DMS 273 treated with DMSO at 0.1 percent for 48 hours (cell line): Measurements from ENCODE around the gene GARNL3.

ENCODE experiments used
- DNase-seq: peaks from one replicate; lab custom pipeline; 2025; lab: John Stamatoyannopoulos, UW

GARNL3 gene

DNA sequence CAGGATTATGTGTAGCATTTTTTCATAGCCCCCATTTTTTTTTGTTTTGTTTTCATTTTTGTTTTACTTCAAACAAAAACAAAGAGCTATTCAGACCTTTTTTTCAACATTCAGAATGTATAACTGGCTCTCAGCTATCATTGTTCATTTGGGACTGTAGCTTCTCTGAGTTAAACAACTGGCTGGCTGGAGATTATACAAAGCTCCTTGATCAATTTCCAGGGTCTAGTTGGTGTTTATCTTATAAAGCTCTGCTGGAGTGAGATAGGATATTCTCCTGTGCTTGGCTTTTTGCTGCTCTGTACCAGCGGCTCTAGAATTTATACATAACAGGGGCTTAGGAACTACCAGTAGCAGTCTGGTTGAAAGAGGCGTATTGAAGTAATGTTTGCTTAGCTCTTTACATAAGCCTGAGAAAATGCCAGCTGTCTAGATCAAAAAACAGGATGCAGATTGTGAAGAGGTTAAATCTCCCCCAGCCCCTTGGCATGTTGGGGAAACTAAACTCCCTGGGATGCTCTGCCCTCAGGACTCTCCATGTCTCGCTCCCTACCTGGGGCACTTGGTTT lies 15.2 kb downstream of the GARNL3 start:
- no peak for DNase-seq

DNA sequence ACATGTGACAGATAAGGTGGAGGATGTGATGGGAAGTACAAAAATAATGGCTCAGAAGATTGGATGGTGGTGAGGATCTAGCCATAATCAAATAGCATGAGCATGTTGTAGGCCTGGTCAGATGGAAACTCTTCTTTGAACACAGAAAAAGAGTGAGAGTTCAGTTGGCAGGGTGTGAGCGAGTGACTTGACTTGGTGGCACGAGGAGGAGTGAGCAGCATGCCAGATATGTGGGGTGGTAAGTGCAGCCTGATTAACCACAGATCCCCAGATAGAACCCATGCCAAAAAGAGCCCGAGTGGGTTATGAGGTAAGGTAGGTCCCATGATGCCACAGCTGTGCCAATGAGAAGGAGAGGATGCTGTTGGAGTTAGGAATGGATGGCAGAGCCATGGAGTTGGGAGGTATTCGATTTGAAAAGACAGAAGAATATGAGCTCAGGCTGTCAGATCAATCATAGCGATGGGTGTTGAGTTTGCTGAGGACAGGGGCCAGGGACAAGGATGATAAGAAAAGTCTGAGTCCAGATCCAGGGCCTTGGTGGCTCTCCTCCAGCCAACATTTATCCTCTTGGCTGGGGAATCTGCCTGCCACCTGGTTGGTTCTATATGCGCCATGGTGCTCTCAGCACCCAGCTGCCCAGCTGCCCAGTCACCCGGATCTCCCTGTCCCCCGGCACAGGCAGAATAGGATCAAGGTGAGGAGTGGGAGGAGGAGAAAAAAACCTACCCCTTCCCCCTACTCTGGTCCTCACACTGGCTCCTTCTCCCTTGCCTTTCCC lies 16.5 kb downstream of the GARNL3 start:
- no peak for DNase-seq

DNA sequence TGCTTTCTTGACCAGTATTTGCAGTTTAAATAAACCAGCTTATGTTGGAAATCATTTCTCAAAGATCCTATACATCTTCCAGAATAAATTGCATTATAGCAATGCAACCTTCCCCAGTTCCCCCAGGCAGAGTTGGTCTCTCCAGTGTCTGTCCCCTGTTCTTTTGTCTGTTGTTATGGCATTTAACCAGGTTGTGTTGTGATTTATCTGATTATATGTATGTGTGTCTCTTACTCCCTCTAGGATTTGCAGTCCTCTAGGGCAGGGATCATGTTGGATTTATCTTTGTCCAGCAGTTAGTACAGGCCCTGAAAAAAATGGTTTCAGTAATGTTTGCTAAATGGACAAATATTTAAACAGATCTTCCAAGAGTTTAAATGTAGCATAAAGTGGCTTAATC lies 17.3 kb downstream of the GARNL3 start:
- DNase-seq = no peak

DNA sequence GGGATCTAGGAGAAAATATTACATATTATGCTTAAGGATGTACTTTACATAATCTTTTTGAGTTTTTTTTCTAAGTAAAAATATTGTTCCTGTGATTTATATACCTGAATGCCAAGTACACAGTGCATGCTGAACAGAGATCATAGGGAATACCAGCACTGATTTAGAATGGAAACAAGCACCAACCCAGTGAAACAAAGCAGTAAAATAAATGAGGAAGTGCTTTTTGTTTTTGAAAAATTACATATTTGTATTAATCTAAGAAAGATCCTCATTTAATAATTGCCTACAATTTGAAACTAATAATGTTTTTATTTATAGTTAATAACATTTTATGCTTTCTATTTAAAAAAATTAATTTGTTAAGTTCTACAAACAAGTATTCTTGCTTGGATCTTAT lies 18.0 kb downstream of the GARNL3 start:
- no peak for DNase-seq

DNA sequence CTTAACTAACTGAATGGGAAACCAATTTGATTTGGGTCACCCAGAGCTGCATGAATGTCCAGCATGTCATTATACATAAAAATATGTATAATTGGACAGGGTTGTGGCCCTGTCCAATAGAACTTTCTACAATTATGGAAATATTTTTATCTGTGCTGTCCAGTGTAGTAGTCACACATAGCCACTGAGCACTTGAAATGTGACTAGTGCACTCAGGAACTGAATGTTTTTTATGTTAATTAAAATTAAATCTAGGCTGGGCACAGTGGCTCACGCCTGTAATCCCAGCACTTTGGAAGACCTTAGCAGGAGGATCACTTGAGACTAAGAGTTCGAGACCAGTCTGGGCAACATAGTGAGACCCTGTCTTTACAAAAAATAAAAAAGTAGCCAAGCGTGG lies 18.6 kb downstream of the GARNL3 start:
- no peak for DNase-seq

DNA sequence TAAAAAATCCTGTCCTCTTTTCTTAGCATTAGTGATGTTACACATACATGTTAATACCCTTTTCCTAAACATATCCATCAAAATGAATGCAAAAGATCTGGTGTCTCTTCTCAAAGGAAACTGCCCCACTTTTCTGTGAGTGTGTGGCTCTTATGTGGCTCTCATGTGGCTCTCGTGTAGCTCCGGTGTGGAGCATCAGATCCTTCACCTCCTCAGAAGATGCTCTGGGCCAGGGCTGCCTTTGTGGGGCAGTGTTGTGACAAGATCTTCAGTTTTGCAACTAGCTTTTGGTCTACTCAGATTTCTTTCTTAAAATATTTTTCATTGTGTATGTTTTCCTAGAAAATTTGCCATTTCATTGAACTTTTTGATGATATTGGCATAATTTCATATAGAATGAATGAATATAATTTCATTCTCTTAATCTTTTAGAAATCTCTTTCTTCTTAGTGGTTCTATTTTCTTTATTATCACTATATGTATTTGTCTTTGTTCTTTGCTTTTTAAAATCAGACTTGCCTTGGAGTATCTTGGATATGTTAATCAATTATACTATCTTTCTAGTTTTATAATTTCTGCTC lies 19.4 kb downstream of the GARNL3 start:
- DNase-seq = no peak

DNA sequence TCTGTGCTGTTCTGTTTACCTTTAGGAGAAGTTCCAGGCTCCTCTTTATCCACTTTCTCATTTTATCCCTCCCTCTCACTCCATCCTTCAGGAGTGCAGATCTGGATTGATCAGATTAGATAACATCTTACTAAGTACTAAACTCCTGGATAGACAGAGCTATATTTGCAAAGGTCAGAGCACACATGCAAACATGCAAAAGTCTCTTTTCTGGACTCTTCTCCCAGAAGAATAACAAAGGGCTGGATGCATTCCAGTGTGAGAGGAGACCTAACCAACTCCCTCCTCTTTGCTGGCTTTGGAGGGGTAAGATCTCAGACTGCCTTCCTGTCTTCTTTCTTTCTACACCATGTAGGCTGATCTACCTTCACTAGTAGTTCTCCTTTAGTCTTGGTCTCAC lies 21.4 kb downstream of the GARNL3 start:
- DNase-seq = no peak

DNA sequence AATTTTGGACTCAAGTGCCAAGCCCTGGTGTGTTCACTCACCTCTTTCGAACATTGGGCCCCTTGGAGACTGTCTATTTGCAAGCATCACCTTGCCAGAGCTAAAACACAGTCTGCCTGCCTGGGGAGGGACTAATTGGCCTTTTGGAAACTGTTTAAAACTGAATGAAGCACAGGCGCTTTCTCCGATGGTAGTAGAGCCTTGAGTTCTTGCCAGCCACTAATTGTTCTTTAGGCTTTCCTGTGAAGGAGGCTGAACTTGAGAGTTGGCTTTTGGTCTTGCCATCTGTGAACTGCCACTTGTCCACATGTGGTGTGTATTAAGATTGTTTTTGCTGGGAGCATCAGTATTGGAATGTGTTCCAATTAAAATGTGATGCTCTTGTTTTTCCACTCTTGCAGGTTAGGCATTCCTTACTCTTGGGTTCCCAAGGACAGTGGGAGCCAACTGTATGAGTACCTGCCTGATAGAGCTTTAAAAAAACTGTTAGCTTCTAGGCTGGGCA lies 26.0 kb downstream of the GARNL3 start:
- DNase-seq = peak; percentile 38

DNA sequence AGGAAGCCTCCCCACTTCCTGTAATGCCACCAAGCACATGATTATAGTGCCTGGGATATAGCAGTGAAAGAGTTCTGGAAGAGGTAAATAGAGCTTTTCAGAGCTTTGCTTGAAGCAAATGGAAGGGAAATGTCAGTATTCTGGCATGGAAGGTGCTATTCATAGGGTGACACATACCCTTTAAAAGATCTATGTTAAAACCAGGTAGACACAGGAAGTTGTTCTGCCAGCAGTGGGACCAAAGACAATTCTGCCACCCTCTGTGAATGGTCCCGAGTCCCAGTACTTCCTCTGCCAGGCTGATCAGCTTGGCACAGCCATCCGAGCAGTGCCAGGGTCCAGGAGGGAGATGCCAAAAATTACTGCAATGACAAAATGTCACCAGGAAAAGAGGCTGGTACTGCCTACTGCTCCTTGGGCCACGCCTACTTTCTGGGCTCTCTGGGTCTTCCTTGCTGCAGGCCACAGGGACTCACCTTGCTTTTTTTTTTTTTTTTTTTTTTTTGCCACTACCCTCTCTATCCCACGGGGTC lies 26.7 kb downstream of the GARNL3 start:
- no peak for DNase-seq

DNA sequence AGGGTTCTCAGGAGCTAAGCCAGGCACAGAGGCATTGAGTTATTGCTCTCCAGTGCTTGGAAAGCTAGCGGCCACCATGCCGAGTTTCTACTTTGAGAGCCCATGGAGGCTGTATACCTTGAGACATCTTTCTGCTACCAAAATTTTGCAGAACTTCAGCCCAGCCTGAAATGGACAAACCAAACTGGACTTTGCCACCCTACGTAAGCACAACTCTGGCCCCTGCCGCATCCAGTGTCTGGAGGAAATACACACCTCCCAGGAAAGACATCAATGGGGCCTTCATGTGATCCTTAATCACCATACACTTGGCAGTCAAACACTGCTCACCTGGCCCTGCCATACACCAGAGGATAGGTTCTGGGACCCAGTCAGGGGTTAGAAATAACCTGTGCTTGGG lies 27.8 kb downstream of the GARNL3 start:
- DNase-seq = no peak

DNA sequence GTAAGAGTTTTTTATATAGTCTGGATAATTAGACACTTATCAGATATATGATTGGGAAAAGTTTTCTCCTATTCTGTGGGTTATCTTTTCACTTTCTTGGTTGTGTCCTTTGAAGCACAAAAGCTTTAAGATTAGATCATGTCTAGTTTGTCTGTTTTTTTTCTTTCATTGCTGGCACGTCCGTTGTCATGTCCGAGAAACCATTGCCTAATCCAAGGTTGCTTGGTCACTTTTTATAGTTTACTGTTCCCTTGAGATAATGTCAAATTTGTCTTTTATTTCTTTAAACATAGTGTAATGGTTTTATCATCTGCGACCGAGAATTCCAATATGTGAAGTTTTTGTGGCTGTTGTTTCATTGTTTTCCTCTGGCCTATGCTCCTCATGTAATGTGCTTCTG lies 28.8 kb downstream of the GARNL3 start:
- DNase-seq = no peak

DNA sequence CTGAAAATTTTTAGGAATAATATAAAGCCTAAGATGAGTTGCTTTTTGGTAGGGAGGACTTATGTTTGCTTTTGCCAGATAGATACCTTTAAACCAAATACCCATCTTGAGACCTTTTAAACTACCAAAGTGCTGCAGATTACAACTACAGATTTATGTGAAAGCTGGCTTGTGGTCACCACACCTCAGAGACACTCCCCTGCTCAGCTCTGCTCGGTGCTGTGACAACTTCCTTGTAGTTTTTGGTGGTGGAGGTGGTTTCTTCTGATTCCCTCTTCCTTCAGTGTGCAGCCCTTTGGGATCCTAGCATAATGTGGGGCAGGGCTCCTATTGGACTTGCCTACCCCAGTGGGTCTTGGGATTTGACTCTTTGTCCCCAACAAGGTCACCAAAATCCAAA lies 29.2 kb downstream of the GARNL3 start:
- DNase-seq = no peak

DNA sequence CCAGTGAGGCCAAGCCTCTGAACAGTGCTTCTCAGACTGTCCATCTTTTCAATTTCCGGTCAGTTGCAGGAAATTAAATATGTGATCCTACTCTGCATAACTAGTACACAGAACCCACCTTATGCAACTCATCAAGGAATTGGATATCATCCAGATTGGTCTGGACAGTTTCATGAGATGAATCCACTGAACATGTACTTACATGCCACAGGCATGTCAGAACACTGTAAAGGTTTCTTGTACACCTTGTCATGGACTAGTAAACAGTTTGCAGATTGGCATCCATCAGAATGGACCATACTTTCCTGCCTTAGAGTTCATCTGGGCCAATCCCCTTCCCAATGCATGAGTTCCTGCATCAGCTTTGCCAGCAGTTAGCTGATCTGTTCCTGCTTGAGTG lies 30.4 kb downstream of the GARNL3 start:
- no peak for DNase-seq

DNA sequence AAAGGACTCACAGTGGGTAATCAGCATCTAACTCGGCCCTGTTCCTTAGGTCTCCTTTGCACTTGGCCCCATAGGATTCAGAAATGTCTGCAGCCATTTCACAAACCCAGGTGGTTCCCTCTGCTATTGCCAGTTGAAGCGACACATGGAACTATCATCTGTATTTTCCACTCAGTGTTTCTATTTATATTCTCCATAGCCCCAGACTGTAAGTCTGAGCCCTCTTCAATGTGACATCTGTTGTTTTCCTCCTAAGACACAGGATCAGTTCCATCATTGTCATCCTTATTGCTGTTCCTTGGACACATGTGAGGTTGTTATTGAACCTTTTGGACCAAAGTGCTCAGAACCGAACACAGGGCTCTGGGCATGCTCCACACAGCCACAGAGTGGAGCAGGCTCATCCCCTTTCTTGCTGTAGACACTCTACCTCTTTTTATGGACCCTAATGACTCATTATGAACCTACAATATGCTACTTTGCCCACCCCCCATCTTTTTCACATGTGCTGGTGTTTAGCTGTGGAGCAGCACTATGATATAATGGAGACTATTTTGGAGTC lies 36.4 kb downstream of the GARNL3 start:
- DNase-seq = no peak

DNA sequence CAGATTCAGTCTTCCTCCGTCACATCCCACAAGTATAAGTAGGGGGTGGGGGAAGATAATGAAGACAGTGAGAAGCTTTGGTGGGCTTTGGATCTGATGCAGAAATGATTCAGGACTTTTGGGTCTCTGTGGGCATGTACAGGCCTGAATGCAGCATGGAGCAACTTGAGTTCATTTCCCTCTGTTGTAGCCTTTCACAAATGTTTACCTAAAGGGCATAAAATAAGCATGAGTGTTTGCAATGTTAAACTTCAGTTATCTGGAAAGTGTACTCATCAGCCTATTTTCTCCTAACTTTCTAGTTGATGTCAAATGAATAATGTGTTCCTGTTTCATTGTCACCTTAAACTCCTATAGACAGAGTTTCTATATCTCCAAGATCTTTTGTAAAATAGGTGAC lies 39.3 kb downstream of the GARNL3 start:
- DNase-seq = no peak

DNA sequence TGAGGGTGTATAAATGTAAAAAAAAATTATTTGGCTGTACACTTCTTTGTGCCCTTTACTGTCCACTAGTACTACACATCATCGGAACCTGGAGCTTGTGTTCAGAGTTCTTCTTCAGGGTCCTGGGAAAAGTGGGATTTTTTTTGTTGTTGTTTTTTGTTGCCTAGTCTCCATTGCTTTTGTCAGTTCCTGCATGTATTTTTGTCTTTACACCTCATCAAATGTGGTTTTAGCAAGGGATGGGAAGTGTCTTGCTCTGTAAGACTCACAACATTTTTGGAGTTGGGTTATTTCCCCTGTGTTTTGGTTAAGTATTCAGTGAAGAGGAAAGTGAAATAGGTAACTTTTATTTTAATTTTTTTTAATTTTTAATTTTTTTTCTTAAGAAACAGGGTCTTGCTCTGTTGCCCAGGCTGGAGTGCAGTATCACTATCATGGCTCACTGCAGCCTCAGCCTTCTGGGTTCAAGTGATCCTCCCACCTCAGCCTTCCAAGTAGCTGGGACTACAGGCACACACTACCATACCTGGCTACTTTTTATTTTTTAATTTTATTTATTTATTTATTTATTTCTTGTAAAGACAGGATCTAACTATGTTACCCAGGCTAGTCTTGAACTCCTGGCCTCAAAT lies 40.7 kb downstream of the GARNL3 start:
- DNase-seq = no peak

DNA sequence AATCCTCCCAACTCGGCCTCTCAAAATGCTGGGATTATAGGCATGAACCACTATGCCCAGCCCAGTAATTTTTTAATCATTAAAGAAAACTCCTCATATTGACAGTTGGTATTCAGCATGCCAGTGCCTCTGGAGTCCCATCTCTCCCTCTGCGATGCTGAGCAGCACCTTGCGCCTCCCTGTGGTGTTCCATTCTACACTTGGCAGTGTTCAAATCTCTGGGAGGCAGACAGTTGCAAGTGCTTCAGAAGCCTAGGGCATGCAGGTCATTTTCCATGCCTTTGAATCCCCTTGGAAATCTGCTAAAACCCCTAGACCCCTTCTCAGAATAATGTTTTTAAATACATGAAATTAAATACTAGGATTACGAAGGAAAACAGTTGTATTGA lies 41.3 kb downstream of the GARNL3 start:
- DNase-seq = no peak

DNA sequence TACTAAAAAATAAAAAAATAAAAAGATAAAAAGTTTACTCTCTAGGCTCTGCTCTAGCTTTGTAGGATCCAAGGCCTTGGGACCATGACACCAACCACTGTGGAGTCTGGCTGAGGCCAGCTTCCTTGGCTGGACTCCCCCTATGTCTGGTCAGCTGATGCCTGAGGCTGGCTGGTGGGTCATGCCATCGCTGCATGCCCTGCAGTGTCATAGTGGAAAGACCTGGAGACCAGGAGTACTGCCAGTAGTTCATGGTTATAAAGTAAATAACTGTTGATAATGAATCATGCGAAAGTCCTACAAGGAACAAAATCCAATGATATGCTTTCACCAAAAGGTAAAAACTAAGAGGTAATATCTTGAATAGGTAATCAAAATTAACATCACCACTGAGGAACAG lies 43.2 kb downstream of the GARNL3 start:
- no peak for DNase-seq

DNA sequence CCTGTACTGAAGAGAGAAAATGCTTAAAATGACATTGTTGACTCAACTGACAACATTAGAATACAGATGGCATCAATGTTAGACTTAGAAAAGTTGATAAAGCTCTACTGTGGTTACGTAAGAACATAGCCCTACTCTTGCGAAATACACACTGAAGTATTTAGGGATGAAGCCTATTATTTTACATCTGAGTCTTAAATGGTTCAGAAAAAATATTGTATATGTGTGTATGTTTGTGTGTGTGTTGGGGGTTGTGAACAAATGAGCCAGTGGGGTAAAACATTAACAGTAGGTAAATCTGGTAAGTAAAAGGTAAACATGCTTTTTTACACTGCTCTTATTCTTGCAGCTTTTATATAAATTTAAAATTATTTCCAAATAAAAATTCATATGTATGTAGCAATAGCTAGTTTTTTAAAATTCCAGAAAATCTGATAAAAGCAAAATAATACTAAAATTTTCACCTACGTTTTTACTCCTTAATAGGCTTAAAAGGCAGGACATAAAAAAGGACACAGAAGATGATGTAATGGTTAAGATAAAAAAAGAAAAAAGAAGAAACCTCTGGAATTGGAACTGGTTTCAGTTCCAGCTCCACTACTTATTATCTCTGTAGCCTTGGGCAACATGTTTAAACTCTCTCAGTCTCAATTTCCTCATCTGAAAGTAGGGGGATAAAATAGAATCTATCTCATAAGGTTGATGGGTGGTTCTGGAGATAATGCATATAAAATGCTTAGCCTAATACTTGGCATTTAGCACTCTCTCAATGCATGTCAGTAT lies 44.3 kb downstream of the GARNL3 start:
- no peak for DNase-seq

DNA sequence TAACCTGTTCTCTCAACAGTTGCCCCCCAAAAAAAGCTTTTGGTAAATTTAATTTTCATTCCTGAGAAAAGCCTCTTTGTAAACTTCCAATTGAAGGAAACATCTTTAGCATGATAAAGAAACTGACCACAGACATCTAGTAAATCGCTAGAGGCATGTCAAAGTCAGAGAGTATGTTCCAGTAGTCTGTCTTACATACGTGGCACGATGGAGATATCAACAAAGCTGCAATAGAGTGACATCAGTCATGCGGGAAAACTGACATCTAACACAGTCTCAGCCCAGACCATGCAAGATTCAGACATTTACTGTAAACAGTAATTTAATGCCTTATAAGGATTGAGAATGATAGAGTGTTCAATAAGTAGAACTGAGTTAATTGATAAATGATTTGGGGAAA lies 45.1 kb downstream of the GARNL3 start:
- no peak for DNase-seq

DNA sequence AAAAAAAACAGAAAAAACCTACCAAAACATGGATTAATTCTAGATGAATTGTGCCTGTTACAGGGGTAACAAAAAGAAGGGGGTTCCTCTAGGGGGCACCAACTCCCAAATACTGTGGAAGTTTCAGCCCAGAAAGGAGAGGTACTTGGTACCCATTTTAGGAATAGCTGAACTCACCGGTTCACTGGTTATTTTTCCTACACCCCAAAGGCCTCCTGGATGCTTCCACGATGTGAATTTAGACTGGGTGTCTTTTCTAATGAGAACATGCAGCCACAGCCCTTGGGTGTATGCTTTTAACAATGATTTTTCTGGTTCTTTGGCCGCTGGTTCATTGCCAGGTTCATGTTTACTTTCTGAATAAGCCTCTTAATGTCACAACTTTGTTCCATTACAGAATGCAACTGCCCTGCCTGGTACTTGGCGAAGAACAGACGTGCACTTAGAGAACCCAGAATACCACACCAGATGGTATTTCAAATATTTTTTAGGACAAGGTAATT lies 46.7 kb downstream of the GARNL3 start:
- no peak for DNase-seq
